ENCODE measurements around the gene AFF3. TPM values are rescaled to one million over a fixed set of nuclear protein-coding genes. Genes with fewer than 3 reads are reported as not detected.

AFF3 gene
- total and polyA plus RNA-seq, 2 of the 8 experiments (the other 6 are each of a cell fraction or from before 2014, with no cell fraction given) = 0.27 to 3.0 TPM

DNA sequence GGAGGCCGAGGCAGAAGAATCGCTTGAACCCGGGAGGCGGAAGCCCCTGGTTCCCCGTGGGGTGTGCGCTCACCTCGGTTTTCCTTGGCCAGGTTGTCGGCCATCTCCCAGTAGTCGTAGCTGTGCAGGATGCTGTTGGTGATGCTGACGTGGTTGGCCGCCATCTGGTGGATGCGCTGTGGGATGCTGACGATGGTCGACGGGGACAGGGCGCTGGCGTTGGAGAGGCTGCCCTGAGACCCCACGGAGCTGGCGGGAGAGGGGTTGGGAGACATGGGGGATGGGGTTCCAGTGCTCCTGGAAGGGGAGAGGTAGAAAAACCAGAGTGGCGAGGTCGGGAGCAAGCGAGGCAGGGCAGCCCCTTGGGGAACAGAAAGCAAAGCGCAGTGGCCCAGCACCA, 588.2 kb downstream of the AFF3 start:
- H2BK12ac ChIP-seq (ENCODE audit: low read depth, low read length) = no peak overlapping the region; the same call in 1 of the 2 replicates
- peak overlapping the region; percentile 18 to 61 for H3K4me2 ChIP-seq (ENCODE audit: insufficient read depth in 1 of 2, low read depth in 2 of 2, low read length in 2 of 2)
- H2AK5ac ChIP-seq (ENCODE audit: low read depth, low read length) = no peak overlapping the region
- no peaks in the 10 kb centered on the region for H3K9me3 ChIP-seq (ENCODE audit: insufficient read depth in 2 of 2, low read depth in 1 of 2, low read length in 1 of 2)
- WGBS, 2 experiments (ENCODE audit: extremely low coverage in 1 of 2, insufficient coverage in 1 of 2, insufficient read length in 1 of 2, insufficient replicate concordance in 2 of 2, low coverage in 1 of 2, low lambda C conversion rate in 2 of 2, missing lambda C conversion rate in 1 of 2) = 47% methylated on average over 23 of the region's 23 CpGs; no CpG with 5 or more reads in 1 of the 2 experiments
- no peaks in the 10 kb centered on the region for H3K79me1 ChIP-seq (ENCODE audit: low read depth, low read length)
- no peak overlapping the region for H2BK15ac ChIP-seq (ENCODE audit: low read length)
- H3K23me2 ChIP-seq (ENCODE audit: low read depth, low read length) = no peaks in the 10 kb centered on the region; the same call in 1 of the 2 replicates
- H4K91ac ChIP-seq (replicated peaks; ENCODE audit: insufficient read length, low read length) = peak overlapping the region; percentile 61
- H3K4me1 ChIP-seq (replicated peaks in 1 of 4; ENCODE audit: control insufficient read depth in 3 of 4, insufficient read depth in 4 of 4, low read length in 3 of 4) = peaks cover 4 to 18% (median 12%) of the 10 kb centered on the region in 4 experiments; a peak in 6 of 7 replicates
- no peaks in the 10 kb centered on the region for H4K20me1 ChIP-seq (replicated peaks in 1 of 2; ENCODE audit: control insufficient read depth in 1 of 2, insufficient read depth in 2 of 2, low read length in 2 of 2)
- no peaks in the 10 kb centered on the region for H3K36me3 ChIP-seq (ENCODE audit: control insufficient read depth in 2 of 4, insufficient read depth in 4 of 4, low read length in 3 of 4)
- H3K56ac ChIP-seq (replicated peaks; ENCODE audit: insufficient read length, low read depth, low read length) = peak overlapping the region; percentile 17
- no peak overlapping the region for H2BK5ac ChIP-seq (ENCODE audit: low read depth, low read length)
- DNase-seq (ENCODE audit: low read depth in 1 of 2, low spot score in 2 of 2) = peak; percentile 43 to 81
- no peak overlapping the region for H2BK120ac ChIP-seq (replicated peaks; ENCODE audit: low read depth, low read length)
- no peak overlapping the region for H2BK20ac ChIP-seq (ENCODE audit: low read length)
- ChIA-PET POLR2A (ENCODE audit: partially characterized antibody) (interaction anchor here (0.8 kb wide), 1 partner anchor 25 kb away, joined by 3 read pairs; no protein-coding TSS in a partner anchor), CTCF (ENCODE audit: partially characterized antibody) (interaction anchor here (0.9 to 1.4 kb wide), 4 partner anchors 21 to 707 kb away, joined by 3 read pairs; no protein-coding TSS in a partner anchor)
- FAIRE-seq = no peak
- peak overlapping the region; percentile 76; the same call in 1 of the 2 replicates for H2AFZ ChIP-seq (ENCODE audit: low read length)
- H3K79me2 ChIP-seq (ENCODE audit: control insufficient read depth in 1 of 2, insufficient read depth in 2 of 2, low read length in 2 of 2) = no peaks in the 10 kb centered on the region
- no peak overlapping the region for H3K14ac ChIP-seq (ENCODE audit: insufficient read length)
- H3K27me3 ChIP-seq (replicated peaks in 1 of 4; ENCODE audit: control insufficient read depth in 3 of 4, extremely low read depth in 1 of 4, insufficient read depth in 3 of 4, low read length in 3 of 4) = no peaks in the 10 kb centered on the region
- peak overlapping the region; percentile 9 to 51 (median 29); a peak in 6 of 8 replicates for H3K4me3 ChIP-seq (ENCODE audit: extremely low read depth in 1 of 4, insufficient read depth in 2 of 4, low read depth in 3 of 4, low read length in 4 of 4)
- H3K18ac ChIP-seq (ENCODE audit: extremely low read depth, low read length) = no peak overlapping the region; the same call in 1 of the 2 replicates
- H3K27ac ChIP-seq (ENCODE audit: low read depth, low read length) = no peak overlapping the region
- H3K4ac ChIP-seq (replicated peaks; ENCODE audit: insufficient read length, low read depth, low read length) = no peak overlapping the region
- peak overlapping the region; percentile 31; the same call in 1 of the 2 replicates for H4K8ac ChIP-seq (ENCODE audit: extremely low read depth, insufficient read depth, low read length)
- no peak overlapping the region for H4K5ac ChIP-seq (ENCODE audit: insufficient read length, low read depth, low read length)
- no peak overlapping the region for H3K23ac ChIP-seq (ENCODE audit: insufficient read length)
- H3K9ac ChIP-seq (replicated peaks in 1 of 4; ENCODE audit: extremely low read depth in 1 of 4, low read depth in 3 of 4, low read length in 3 of 4) = no peak overlapping the region
- TF ChIP-seq YY1 (IDR thresholded peaks at IDR 0.05; ENCODE audit: low read depth, low read length) (peak; percentile 85), EP300 (IDR thresholded peaks at IDR 0.05; ENCODE audit: borderline replicate concordance in 1 of 2, low read depth in 2 of 2, low read length in 2 of 2) (no peak), NANOG (IDR thresholded peaks at IDR 0.05; ENCODE audit: insufficient read depth, low read depth, low read length, poor library complexity, severe bottlenecking) (no peak), CTBP2 (IDR thresholded peaks at IDR 0.05; ENCODE audit: borderline replicate concordance, insufficient read depth, insufficient read length, low read length) (no peak), TAF1 (IDR thresholded peaks at IDR 0.05; ENCODE audit: low read depth, low read length) (no peak), ZNF274 (IDR thresholded peaks at IDR 0.05; ENCODE audit: borderline replicate concordance, extremely low read depth, low read length) (no peak), HDAC2 (IDR thresholded peaks at IDR 0.05; ENCODE audit: borderline replicate concordance in 1 of 2, low read depth in 2 of 2, low read length in 2 of 2) (no peak), CBX5 (IDR thresholded peaks at IDR 0.05; ENCODE audit: low read depth, low read length) (no peak), KDM4A (IDR thresholded peaks at IDR 0.05; ENCODE audit: low read depth, low read length, severe bottlenecking) (peak; percentile 43)
